Stomach (tissue), 9 donors: ENCODE measurements around the gene KDELR3. TPM values are rescaled to one million over a fixed set of nuclear protein-coding genes. Genes with fewer than 3 reads are reported as not detected.

ENCODE experiments used
- DNase-seq, 2 donors: peaks; one replicate each; pipeline versions ENCODE4 v3.0.0 to v3.0.0-alpha.2; 2013 to 2019
- H3K27ac ChIP-seq, 5 donors: fragments of 200-600 bp in 4 of 5; sonication (generic) in 4 of 5; one replicate each; pipeline ENCODE4 v1.5.1; 2013 to 2019; ENCODE audit warnings: mild to moderate bottlenecking in 1 of 5, moderate library complexity in 1 of 5
- H3K27me3 ChIP-seq, 3 donors: fragments of 200-600 bp; sonication (generic); one replicate each; pipeline ENCODE4 v1.5.1; 2017 to 2019; ENCODE audit warnings: mixed run types in 1 of 3
- H3K36me3 ChIP-seq, 4 donors: fragments of 200-600 bp; sonication (generic); 1 replicate in 3 of 4; 2 replicates in 1 of 4; pipeline ENCODE4 v1.5.1; 2016 to 2019
- H3K4me1 ChIP-seq, 4 donors: fragments of 200-600 bp; sonication (generic); one replicate each; pipeline ENCODE4 v1.5.1; 2016 to 2019
- H3K4me3 ChIP-seq, 4 donors: fragments of 200-600 bp; sonication (generic) in 3 of 4; one replicate each; pipeline ENCODE4 v1.5.1; 2016 to 2019; ENCODE audit warnings: mild to moderate bottlenecking in 1 of 4
- H3K9me3 ChIP-seq, 4 donors: fragments of 200-600 bp; sonication (generic); one replicate each; pipeline ENCODE4 v1.5.1; 2016 to 2019
- CTCF ChIP-seq, 7 experiments: fragments of 450-650 bp in 4 of 7; fragments of 200-600 bp in 3 of 7; sonication (generic) in 3 of 7; IDR thresholded peaks; one replicate each; pipeline ENCODE4 v1.5.1; 2016 to 2019; ENCODE audit warnings: antibody characterized with exemption in 7 of 7, control low read depth in 2 of 7, mild to moderate bottlenecking in 1 of 7
- EP300 ChIP-seq: sonication (generic); formaldehyde crosslinking; IDR thresholded peaks from one replicate; pipeline ENCODE4 v1.6.1; 2017; ENCODE audit warnings: antibody characterized with exemption
- POLR2A ChIP-seq, 4 donors: fragments of 450-650 bp; IDR thresholded peaks; one replicate each; pipeline ENCODE4 v1.6.1; 2016; ENCODE audit warnings: antibody characterized with exemption in 4 of 4, control low read depth in 2 of 4, mild to moderate bottlenecking in 1 of 4, moderate library complexity in 1 of 4
- POLR2AphosphoS5 ChIP-seq, 3 donors: sonication (generic); formaldehyde crosslinking; IDR thresholded peaks; one replicate each; pipeline ENCODE4 v1.6.1; 2016; ENCODE audit warnings: antibody characterized with exemption in 3 of 3
- WGBS, 5 donors: extraction: QIAGEN DNeasy Blood & Tissue Kit in 3 of 5; methylation state at CpG; one replicate each; pipeline versions ENCODE4 v1.1.5 to v1.1.7; 2013 to 2018; 5-methylcytosine and 5-hydroxymethylcytosine counted together
- intact Hi-C: fragments of 100-400 bp; cut with DNase I; formaldehyde crosslinking; loops from one replicate; pipeline ENCODE4 v1.15.1; 2023; ENCODE audit warnings: low total_unique reads
- polyA plus RNA-seq, 3 donors: library from polyadenylated mRNA; stranded (reverse); fragments of 200-250 nt; gene quantifications; one replicate each; pipeline ENCODE4 v1.2.3, GENCODE V29; 2013
- total RNA-seq, 5 donors: library from RNA; depleted of rRNA; stranded (reverse); fragments of >200 nt; gene quantifications; one replicate each; pipeline versions ENCODE4 v1.1.0 to v1.2.3, GENCODE V29; 2014 to 2016
- donor health status: healthy with polysubstance abuse.
- donor health status: Bipolar disorder and iron deficiency.
- donor health status: healthy.

The KDELR3 gene
- total and polyA plus RNA-seq, 8 donors = 3.6 to 30.7 (median 11.6) TPM; not detected in 1

- Histone ChIP-seq H3K36me3 (peaks cover 67 to 95% (median 82%) of the 10 kb centered on the region in 4 donors), H3K4me1 (peaks cover 0 to 16% (median 3%) of the 10 kb centered on the region in 4 donors), H3K27me3 (no peaks in the 10 kb centered on the region), H3K9me3 (no peaks in the 10 kb centered on the region), H3K27ac (no peak overlapping the region), H3K4me3 (no peak overlapping the region)
- WGBS, 5 donors = 93 to 97% (median 95%) methylated on average over 6 of the region's 6 CpGs
- DNase-seq = no peak
- intact Hi-C loops = no loop called here
- TF ChIP-seq POLR2AphosphoS5 (IDR thresholded peaks at IDR 0.05) (no peak), EP300 (no peak), POLR2A (IDR thresholded peaks at IDR 0.05) (no peak), CTCF (IDR thresholded peaks at IDR 0.05) (no peak)
These were observed 14.9 kb downstream of the KDELR3 start for GRCh38 chr22:38482662-38483308.

- TF ChIP-seq POLR2AphosphoS5 (IDR thresholded peaks at IDR 0.05) = no peak
- TF ChIP-seq POLR2A (IDR thresholded peaks at IDR 0.05) = no peak
- TF ChIP-seq CTCF (IDR thresholded peaks at IDR 0.05) = no peak
- TF ChIP-seq EP300 = no peak
- no peak for DNase-seq
- H3K36me3 ChIP-seq = peaks cover 80 to 100% (median 97%) of the 10 kb centered on the region in 4 donors
- intact Hi-C loops = no loop called here
- H3K27ac ChIP-seq = no peak overlapping the region
- WGBS, 5 donors = 47 to 87% (median 74%) methylated on average over 1 of the region's 1 CpG
- no peaks in the 10 kb centered on the region for H3K27me3 ChIP-seq
- H3K4me3 ChIP-seq = no peak overlapping the region
- H3K4me1 ChIP-seq = peaks cover 0 to 25% (median 7%) of the 10 kb centered on the region in 4 donors
- H3K9me3 ChIP-seq = no peaks in the 10 kb centered on the region
These were observed 16.3 kb downstream of the KDELR3 start for GRCh38 chr22:38484244-38484643.

GRCh38 chr22:38485783-38486182, 17.9 kb downstream of the KDELR3 start:
- intact Hi-C loops = no loop called here
- Histone ChIP-seq H3K36me3 (peaks cover 90 to 100% (median 100%) of the 10 kb centered on the region in 4 donors), H3K4me1 (peaks cover 0 to 41% (median 14%) of the 10 kb centered on the region in 4 donors), H3K27me3 (no peaks in the 10 kb centered on the region), H3K27ac (no peak overlapping the region), H3K4me3 (no peak overlapping the region), H3K9me3 (no peaks in the 10 kb centered on the region)
- 54 to 68% (median 64%) methylated on average over 5 of the region's 5 CpGs for WGBS, 5 donors
- DNase-seq = no peak
- TF ChIP-seq CTCF (IDR thresholded peaks at IDR 0.05) = no peak
- no peak for TF ChIP-seq POLR2AphosphoS5 (IDR thresholded peaks at IDR 0.05)
- TF ChIP-seq EP300 = no peak
- no peak for TF ChIP-seq POLR2A (IDR thresholded peaks at IDR 0.05)

- TF ChIP-seq POLR2A (IDR thresholded peaks at IDR 0.05) (no peak), POLR2AphosphoS5 (IDR thresholded peaks at IDR 0.05) (peak in 1 of 3 donors; percentile 27), CTCF (IDR thresholded peaks at IDR 0.05) (no peak)
- intact Hi-C loops = no loop called here
- no peak overlapping the region for H3K27ac ChIP-seq
- DNase-seq = no peak
- 81 to 90% (median 87%) methylated on average over 6 of the region's 6 CpGs for WGBS, 5 donors
- H3K9me3 ChIP-seq = no peaks in the 10 kb centered on the region
- peaks cover 88 to 100% (median 100%) of the 10 kb centered on the region in 4 donors for H3K36me3 ChIP-seq
- H3K27me3 ChIP-seq = no peaks in the 10 kb centered on the region
- H3K4me1 ChIP-seq = peaks cover 0 to 59% (median 30%) of the 10 kb centered on the region in 4 donors
- H3K4me3 ChIP-seq = no peak overlapping the region
These were observed 20.1 kb downstream of the KDELR3 start for GRCh38 chr22:38487946-38488345.
